Activated CD4-positive, alpha-beta T cell treated with anti-CD3 and anti-CD28 coated beads for 48 hours (primary cell): ENCODE data around the gene HECTD2.
"Not testable (repeated sequence)": the region's sequence is repeated elsewhere in the genome, so short reads cannot be mapped to it uniquely, and the experiment has no call there.

Experiments
- DNase-seq: peaks from one replicate; pipeline ENCODE4 v3.0.0-alpha.2; 2020

HECTD2 gene

DNA sequence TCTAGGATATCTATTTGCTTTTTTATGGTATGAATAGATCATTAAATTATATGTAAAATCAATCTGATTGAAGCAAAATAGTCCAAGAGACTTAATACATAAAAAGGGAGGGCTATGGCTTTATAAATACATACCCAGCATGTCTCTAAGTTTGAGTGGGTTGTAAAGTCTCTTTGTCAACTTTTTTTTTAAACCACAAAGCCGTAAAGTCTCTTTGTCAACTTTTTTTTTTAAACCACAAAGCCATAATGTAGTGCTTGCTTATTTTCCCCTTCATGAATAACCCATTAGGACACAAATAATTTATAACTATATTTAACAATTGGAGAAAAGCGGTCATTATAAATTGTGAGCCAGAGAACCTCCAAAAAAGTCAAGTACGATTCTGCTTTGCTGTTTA is 5.7 kb downstream of the HECTD2 start:
- no peak for DNase-seq

DNA sequence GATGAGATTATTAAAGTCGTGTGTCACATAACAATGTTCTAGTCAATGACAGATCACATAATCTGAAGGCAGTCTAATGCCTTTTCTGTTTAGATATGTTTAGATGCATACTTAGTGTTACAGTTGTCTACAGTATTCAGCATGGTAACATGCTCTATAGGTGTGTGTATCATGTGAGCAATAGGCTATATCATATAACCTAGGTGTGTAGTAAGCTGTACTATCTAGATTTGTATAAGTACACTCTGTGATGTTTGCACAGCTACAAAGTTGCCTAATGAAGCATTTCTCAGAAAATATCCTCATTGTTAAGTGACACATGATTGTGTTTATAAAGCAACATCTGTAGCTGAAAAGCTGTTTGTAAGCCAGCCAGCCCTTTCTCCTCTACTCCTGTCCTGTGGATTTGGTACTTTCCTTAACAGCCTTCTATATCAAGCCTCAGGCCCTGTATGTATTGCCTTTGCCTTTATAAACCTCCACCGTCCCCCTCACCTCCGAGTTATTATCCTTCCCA is 6.3 kb downstream of the HECTD2 start:
- DNase-seq, result no peak

GRCh38 chr10:91418416-91418815 is 8.3 kb downstream of the HECTD2 start:
- no peak for DNase-seq

DNA sequence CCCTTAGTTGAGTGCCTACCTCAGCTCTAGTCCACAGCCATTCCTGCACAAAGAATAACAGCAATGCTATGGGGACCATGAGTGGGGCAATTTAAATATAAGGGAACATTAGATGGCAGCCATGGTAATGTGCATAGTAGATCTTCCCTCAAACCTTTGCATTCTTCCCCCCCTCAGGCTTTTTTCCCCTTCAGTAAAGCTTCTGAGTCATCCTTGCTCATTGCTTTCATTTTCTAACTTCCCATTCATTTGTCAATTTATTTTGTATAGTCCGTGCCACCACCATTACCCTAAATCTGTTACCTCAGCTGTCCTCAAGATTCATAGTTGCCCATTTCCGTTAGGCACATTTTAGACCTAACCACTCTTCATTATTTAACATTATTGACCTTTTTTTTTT is 10.7 kb downstream of the HECTD2 start:
- DNase-seq, result no peak

DNA sequence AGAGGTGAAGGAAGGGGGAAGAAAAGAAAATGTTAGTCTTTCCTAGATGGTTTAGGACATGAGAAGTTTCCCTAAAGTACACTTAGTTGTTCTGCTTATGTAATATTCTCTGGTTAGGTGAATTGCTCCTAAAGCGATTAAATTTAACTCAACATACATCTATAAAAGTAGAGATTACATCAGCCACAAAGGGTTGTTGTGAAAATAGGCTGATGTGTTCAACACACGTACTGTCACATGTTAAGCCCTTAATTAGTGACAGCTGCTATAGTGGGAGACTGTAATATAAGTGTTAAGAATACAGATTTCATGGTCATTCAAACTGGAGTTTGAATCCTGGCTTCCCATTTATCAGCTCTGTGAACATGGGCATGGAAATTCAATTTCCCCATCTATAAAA is 12.8 kb downstream of the HECTD2 start:
- DNase-seq, result no peak

- peak; percentile 36 for DNase-seq
Measured at GRCh38 chr10:91424016-91424415, 13.9 kb downstream of the HECTD2 start.

- no peak for DNase-seq
Measured at GRCh38 chr10:91432175-91432574, 22.0 kb downstream of the HECTD2 start.

DNA sequence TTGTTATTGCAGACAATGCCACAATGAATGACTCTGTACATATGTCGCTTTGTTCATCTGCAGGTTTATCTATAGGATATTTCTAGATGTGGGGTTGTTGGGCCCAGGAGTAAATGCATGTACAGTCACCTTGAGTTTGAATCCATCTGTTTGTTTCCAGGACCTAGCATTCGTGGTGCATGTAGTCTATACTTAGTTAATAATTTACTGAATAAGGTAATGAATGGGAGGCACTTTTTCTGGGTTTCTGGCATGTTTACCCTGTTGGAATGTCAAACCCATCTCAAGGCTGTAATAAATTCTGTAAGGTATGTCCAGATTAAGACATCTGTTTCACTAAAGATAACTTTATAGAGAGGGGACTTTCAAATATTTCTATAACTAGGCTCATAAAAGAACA is 23.5 kb downstream of the HECTD2 start:
- no peak for DNase-seq

- DNase-seq, result no peak
Measured at GRCh38 chr10:91434041-91434440, 23.9 kb downstream of the HECTD2 start.

GRCh38 chr10:91435241-91435640 is 25.1 kb downstream of the HECTD2 start:
- no peak for DNase-seq

DNA sequence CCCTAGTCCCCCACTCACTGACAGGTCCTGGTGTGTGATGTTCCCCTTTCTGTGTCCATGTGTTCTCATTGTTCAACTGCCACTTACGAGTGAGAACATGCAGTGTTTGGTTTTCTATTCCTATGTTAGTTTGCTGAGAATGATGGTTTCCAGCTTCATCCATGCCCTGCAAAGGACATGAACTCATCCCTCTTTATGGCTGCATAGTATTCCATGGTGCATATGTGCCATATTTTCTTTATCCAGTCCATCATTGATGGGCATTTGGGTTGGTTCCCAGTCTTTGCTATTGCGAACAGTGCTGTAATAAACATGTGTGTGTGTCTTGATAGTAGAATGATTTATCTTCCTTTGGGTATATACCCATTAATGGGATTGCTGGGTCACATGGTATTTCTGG is 28.1 kb downstream of the HECTD2 start:
- not testable (repeated sequence) for DNase-seq

- no peak for DNase-seq
Measured at GRCh38 chr10:91444211-91445182, 34.4 kb downstream of the HECTD2 start.

- no peak for DNase-seq
Measured at GRCh38 chr10:91452063-91452462, 41.9 kb downstream of the HECTD2 start.

DNA sequence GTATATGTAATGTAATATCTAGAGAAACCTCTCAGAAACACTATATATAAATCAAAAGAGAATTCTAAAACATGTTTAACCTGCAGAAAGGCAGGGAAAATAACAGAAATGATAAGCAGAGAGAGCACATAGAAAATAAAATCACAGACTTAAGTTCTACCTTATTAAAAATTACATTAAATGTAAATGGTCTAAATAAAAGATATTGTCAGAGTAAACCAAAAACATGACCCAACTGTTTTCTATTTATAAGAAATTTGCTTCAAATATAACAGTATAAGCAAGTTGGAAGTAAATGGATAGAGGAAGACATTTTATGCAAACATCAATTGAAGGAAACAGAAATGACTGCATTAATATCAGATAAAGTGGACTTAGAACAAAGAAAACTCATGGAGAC is 43.4 kb downstream of the HECTD2 start:
- no peak for DNase-seq

- DNase-seq, result not testable (repeated sequence)
Measured at GRCh38 chr10:91455135-91455534, 45.0 kb downstream of the HECTD2 start.

- no peak for DNase-seq
Measured at GRCh38 chr10:91460681-91461080, 50.5 kb downstream of the HECTD2 start.

- DNase-seq, result no peak
Measured at GRCh38 chr10:91462423-91462822, 52.3 kb downstream of the HECTD2 start.

- no peak for DNase-seq
Measured at GRCh38 chr10:91464500-91464899, 54.4 kb downstream of the HECTD2 start.

DNA sequence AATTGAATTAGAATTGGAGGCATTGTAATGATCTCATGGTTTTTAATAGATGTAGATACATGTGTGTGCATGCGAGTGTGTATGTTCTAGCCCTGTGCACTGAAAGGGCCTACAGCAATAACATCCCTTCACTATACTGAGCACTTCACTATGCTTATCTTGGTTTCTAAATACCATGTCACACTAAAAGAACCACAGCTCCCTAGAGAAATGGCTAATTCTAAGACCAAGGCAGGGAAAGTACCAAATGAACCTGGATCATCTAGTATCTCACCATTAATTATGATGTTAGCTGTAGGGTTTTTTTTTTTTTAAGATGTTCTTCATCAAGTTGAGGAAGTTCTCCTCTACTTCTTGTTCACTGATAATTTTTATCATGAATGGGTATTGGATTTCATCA is 55.1 kb downstream of the HECTD2 start:
- no peak for DNase-seq

DNA sequence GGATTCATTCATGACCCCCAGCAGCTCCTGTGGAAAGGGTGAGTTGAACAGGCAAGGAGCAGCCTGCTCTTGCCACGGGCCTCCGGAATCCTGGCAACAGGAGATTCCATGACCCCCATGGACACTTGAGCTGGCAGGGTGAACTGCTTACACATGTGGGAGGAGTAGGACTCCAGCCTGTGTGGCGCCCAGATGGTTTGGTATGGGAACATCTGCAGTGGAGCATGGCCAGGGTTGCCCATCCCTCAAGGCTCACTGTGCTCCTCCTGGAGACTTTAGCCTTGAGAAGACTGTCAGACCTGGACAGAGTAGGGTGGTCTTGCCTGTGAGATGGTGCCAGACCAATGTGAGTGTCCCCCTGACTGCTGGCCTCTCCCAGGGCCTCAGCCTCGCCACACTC is 57.0 kb downstream of the HECTD2 start:
- DNase-seq, result no peak

DNA sequence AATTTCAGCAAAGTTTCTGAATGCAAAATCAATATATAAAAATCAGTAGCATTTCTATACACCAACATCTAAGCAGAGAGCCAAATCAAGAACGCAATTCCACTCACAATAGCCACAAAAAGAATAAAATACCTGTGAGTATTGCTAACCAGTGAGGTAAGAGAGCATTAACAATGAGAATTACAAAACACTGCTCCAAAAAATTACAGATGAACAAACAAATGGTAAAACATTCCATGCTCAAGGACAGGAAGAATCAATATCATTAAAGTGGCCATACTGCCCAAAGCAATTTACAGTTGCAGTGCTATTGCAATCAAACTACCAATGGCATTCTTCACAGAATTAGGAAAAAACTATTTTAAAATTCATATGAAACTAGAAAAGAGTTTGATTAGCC is 61.5 kb downstream of the HECTD2 start:
- DNase-seq, result no peak

DNA sequence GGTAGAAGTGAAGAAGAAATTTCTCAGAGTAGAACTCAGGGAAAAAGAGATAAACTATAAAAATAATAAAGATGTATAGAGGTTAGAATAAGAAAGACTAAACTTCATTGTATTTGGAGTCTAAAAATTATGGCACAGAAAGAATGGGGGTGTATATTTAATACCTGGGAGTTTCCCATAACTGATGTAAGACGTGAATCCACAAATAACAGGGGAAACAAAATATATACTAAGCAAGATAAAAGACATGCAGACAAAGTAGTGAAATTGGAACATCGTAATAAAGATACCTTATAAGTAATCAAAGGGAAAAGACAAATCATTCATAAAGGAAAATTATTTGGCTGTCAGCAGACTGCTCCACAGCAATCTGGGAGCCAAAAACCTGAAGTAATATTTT is 62.8 kb downstream of the HECTD2 start:
- DNase-seq, result no peak

DNA sequence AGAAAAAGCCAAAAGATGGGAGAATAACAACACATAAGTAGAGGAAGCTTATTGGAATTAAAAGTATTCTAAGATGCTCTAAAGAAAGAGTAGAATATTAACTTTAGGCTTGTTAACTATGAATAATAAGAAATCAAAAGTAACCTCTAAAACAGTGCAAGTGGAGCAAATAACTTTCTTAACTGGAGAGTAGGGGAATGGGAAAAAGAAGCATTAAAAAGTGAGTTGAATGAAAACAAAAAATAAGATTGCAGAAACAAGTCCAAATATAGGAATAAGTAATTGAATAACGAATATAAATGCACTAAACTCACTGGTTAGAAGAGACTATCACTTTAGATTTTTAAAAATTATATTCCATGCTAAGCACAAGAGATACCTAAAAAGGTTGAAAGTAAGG is 63.9 kb downstream of the HECTD2 start:
- no peak for DNase-seq

- no peak for DNase-seq
Measured at GRCh38 chr10:91477236-91477635, 67.1 kb downstream of the HECTD2 start.

DNA sequence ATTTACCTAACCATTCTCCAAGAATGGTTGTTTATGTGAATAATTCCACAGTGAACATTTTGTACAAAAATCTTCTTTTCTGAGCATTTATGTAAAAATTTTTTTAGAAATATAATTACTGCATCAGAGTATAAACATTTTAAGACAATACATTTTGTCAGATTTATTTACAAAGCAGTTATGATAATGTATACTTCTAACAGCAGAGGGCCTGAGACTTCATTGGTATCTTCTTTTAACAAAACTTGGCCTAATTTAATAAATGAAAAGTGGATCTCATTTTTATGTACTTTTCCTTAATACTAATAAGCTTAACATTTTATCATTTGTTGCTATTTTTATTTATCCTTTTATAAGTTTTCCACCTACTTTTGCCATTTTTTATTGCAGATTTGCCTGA is 69.4 kb downstream of the HECTD2 start:
- DNase-seq, result no peak
